Measurements from ENCODE around the gene PTPRF. TPM values are rescaled to one million over a fixed set of nuclear protein-coding genes. Genes with fewer than 3 reads are reported as not detected.

PTPRF gene
- total and polyA plus RNA-seq, 12 donors, result 1.7 to 10.3 (median 4.5) TPM

GRCh38 chr1:43534256-43534655, 3.6 kb downstream of the PTPRF start:
- no peak for TF ChIP-seq CTCF (IDR thresholded peaks at IDR 0.05)
- DNase-seq (no peak), ATAC-seq (no peak)
- Histone ChIP-seq H3K4me3 (no peak overlapping the region), H3K27ac (no peak overlapping the region), H3K27me3 (peaks cover 0 to 37% (median 6%) of the 10 kb centered on the region in 7 donors), H3K4me1 (peaks cover 0 to 20% (median 11%) of the 10 kb centered on the region in 9 donors), H3K9me3 (no peaks in the 10 kb centered on the region), H3K36me3 (no peaks in the 10 kb centered on the region)
- intact Hi-C loops (cut with DNase I), result loop anchor here in 6 of 10 donors (5.0 to 10.0 kb wide), 6 partner anchors 111 to 513 kb away; partner anchors contain the start of genes KDM4A (in 4 of the 6) and ARTN (in 1 of the 6)
- WGBS, 2 donors, result 81 to 87% methylated on average over 2 of the region's 2 CpGs

DNA sequence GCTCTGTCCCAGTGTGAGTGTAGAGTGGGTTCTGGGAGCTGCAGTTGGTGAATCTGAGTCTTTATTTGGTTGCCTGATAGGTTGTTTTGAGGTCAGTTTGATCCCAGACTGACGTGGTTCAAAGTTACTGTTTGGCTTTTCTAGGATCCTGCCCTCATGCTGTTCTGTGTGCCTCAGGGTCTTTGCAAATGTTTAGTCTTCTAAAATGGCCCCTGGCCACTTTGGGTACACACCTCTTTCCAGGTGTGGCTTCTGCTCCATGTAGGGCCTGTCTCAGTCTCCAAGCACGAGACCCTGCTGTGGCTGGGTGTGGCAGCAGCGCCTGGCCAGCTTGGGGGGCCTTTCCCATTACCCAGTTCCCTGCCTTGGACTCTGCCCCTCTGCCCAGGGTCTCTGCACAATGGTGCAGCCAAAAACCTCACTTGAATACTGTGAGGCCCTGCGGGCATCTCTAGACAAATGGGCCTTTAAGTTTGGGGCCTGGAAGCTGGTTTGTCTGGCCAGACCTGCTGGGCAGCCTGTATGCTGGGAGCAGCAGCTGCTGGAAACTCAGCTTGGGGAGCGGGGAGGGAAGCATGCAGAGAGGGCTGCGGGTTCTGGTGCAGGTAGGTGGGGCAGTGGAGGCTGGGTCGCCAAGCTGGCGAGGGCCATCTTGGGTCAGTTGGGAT, 5.6 kb downstream of the PTPRF start:
- ATAC-seq (no peak), DNase-seq (no peak)
- intact Hi-C loops (cut with DNase I), result loop anchor here in 4 of 10 donors (10.0 kb wide), 4 partner anchors 108 to 398 kb away; partner anchors contain the start of genes KDM4A (in 2 of the 4) and ARTN (in 1 of the 4)
- peaks cover 0 to 17% (median 7%) of the 10 kb centered on the region in 9 donors for H3K4me1 ChIP-seq
- H3K4me3 ChIP-seq, result no peak overlapping the region
- no peaks in the 10 kb centered on the region for H3K36me3 ChIP-seq
- H3K27me3 ChIP-seq, result peaks cover 0 to 17% (median 6%) of the 10 kb centered on the region in 7 donors
- TF ChIP-seq CTCF (IDR thresholded peaks at IDR 0.05), result no peak
- H3K9me3 ChIP-seq, result no peaks in the 10 kb centered on the region
- 89 to 96% methylated on average over 8 of the region's 8 CpGs for WGBS, 2 donors
- H3K27ac ChIP-seq, result no peak overlapping the region

- no peak overlapping the region for H3K27ac ChIP-seq
- 78 to 84% methylated on average over 11 of the region's 11 CpGs for WGBS, 2 donors
- TF ChIP-seq CTCF (IDR thresholded peaks at IDR 0.05), result no peak
- peaks cover 0 to 12% (median 2%) of the 10 kb centered on the region in 7 donors for H3K27me3 ChIP-seq
- H3K36me3 ChIP-seq, result no peaks in the 10 kb centered on the region
- H3K9me3 ChIP-seq, result no peaks in the 10 kb centered on the region
- intact Hi-C loops (cut with DNase I), result loop anchor here in 4 of 10 donors (10.0 kb wide), 4 partner anchors 108 to 398 kb away; partner anchors contain the start of genes KDM4A (in 2 of the 4) and ARTN (in 1 of the 4)
- no peak overlapping the region for H3K4me3 ChIP-seq
- no peak for ATAC-seq
- no peak for DNase-seq
- H3K4me1 ChIP-seq, result peaks cover 0 to 16% (median 8%) of the 10 kb centered on the region in 9 donors
These were observed 6.2 kb downstream of the PTPRF start for GRCh38 chr1:43536864-43537358.

GRCh38 chr1:43537423-43538142, 6.9 kb downstream of the PTPRF start:
- no peak for TF ChIP-seq CTCF (IDR thresholded peaks at IDR 0.05)
- ATAC-seq (no peak), DNase-seq (no peak)
- no peaks in the 10 kb centered on the region for H3K9me3 ChIP-seq
- H3K36me3 ChIP-seq, result no peaks in the 10 kb centered on the region
- intact Hi-C loops (cut with DNase I), result loop anchor here in 4 of 10 donors (10.0 kb wide), 4 partner anchors 107 to 397 kb away; partner anchors contain the start of genes KDM4A (in 2 of the 4) and ARTN (in 1 of the 4)
- peaks cover 0 to 6% (median 0%) of the 10 kb centered on the region in 7 donors for H3K27me3 ChIP-seq
- 81 to 86% methylated on average over 9 of the region's 9 CpGs for WGBS, 2 donors
- H3K4me1 ChIP-seq, result peaks cover 0 to 19% (median 9%) of the 10 kb centered on the region in 9 donors
- H3K4me3 ChIP-seq, result no peak overlapping the region
- H3K27ac ChIP-seq, result no peak overlapping the region
